ENCODE results near the gene MFGE8.

Gene MFGE8

GRCh38 chr15:88863412-88863811 lies 49.8 kb downstream of the MFGE8 start:
- no peak for FAIRE-seq
- TF ChIP-seq TAF1 (IDR thresholded peaks at IDR 0.05; ENCODE audit: borderline replicate concordance, low read depth, low read length): no peak
- no peak for TF ChIP-seq POLR2A (IDR thresholded peaks at IDR 0.05; ENCODE audit: low read depth, low read length)
- TF ChIP-seq POLR2AphosphoS5 (IDR thresholded peaks at IDR 0.05; ENCODE audit: low read depth, low read length): no peak
- DNase-seq (ENCODE audit: insufficient read length): no peak

- TF ChIP-seq POLR2A (IDR thresholded peaks at IDR 0.05; ENCODE audit: low read depth, low read length) (no peak), TAF1 (IDR thresholded peaks at IDR 0.05; ENCODE audit: borderline replicate concordance, low read depth, low read length) (no peak), POLR2AphosphoS5 (IDR thresholded peaks at IDR 0.05; ENCODE audit: low read depth, low read length) (no peak)
- FAIRE-seq (no peak), DNase-seq (ENCODE audit: insufficient read length) (no peak)
Measured at GRCh38 chr15:88860212-88860611, 53.0 kb downstream of the MFGE8 start.

- no peak for FAIRE-seq
- no peak for DNase-seq (ENCODE audit: insufficient read length)
- TF ChIP-seq POLR2A (IDR thresholded peaks at IDR 0.05; ENCODE audit: low read depth, low read length) (no peak), TAF1 (IDR thresholded peaks at IDR 0.05; ENCODE audit: borderline replicate concordance, low read depth, low read length) (no peak), POLR2AphosphoS5 (IDR thresholded peaks at IDR 0.05; ENCODE audit: low read depth, low read length) (no peak)
Measured at GRCh38 chr15:88859550-88859949, 53.6 kb downstream of the MFGE8 start.

- FAIRE-seq: no peak
- no peak for DNase-seq (ENCODE audit: insufficient read length)
- TF ChIP-seq TAF1 (IDR thresholded peaks at IDR 0.05; ENCODE audit: borderline replicate concordance, low read depth, low read length): no peak
- no peak for TF ChIP-seq POLR2AphosphoS5 (IDR thresholded peaks at IDR 0.05; ENCODE audit: low read depth, low read length)
- TF ChIP-seq POLR2A (IDR thresholded peaks at IDR 0.05; ENCODE audit: low read depth, low read length): no peak
Measured at GRCh38 chr15:88858934-88859333, 54.2 kb downstream of the MFGE8 start.

GRCh38 chr15:88852476-88852875 lies 60.7 kb downstream of the MFGE8 start:
- FAIRE-seq: no peak
- TF ChIP-seq POLR2A (IDR thresholded peaks at IDR 0.05; ENCODE audit: low read depth, low read length) (no peak), POLR2AphosphoS5 (IDR thresholded peaks at IDR 0.05; ENCODE audit: low read depth, low read length) (no peak), TAF1 (IDR thresholded peaks at IDR 0.05; ENCODE audit: borderline replicate concordance, low read depth, low read length) (no peak)
- no peak for DNase-seq (ENCODE audit: insufficient read length)

- no peak for DNase-seq (ENCODE audit: insufficient read length)
- FAIRE-seq: no peak
- TF ChIP-seq TAF1 (IDR thresholded peaks at IDR 0.05; ENCODE audit: borderline replicate concordance, low read depth, low read length) (no peak), POLR2AphosphoS5 (IDR thresholded peaks at IDR 0.05; ENCODE audit: low read depth, low read length) (no peak)
Measured at GRCh38 chr15:88849376-88850072, 63.7 kb downstream of the MFGE8 start.

Measured in GM12892 (cell line).